IMR-90 (cell line): ENCODE data around the gene CACNA2D1.

Experiments
- CTCF ChIP-seq: conservative IDR thresholded peaks from 2 replicates; pipeline ENCODE4 v1.5.1; 2012; ENCODE audit warnings: mild to moderate bottlenecking, low read depth, low read length, improper control_type of control experiment
- POLR2A ChIP-seq: IDR thresholded peaks from 2 replicates; pipeline ENCODE4 v1.6.1; 2012; ENCODE audit warnings: mild to moderate bottlenecking, low read depth, low read length
- RFX5 ChIP-seq: IDR thresholded peaks from 2 replicates; pipeline ENCODE4 v1.8.0; 2012; ENCODE audit warnings: low read depth, mild to moderate bottlenecking, low read length, moderate library complexity

- TF ChIP-seq CTCF (no peak), RFX5 (no peak), POLR2A (no peak)
These were observed 453.2 kb downstream of the CACNA2D1 start for GRCh38 chr7:81990395-81990794.
